ENCODE measurements around the gene PKDCC.

The PKDCC gene

DNA sequence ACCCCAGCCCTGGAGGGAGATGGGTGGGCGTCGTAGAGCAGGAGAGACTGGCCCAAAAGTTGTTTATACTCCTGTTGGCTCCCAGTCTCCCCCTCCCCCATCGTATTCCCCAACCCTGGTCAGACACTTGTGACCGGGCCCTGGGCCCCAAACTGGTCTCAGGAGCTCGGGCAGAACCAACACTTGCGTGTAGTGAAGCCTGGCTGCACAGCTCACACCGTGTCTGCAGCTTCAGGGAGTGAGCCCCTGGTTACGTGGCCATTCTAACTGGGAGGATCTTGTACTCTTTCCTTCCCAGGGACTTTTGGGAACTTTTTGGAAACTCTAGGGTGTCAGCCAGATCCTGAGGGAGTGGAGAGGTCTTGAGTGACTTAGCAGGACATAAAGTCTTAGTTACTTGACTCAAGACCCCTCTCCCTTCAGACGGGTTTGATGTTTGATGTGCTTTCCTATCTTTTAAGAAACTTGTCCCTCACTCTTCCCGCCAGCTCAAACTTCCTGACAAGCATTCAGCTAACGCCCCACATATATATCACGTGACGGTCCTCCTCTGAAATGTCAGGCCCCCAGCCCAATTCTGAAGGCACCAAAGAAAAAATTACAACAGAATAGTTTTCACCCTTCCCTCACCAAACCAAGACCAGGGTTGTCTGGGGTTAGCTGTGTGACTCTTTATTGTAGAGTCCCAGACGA lies 2.3 kb downstream of the PKDCC start:
- H3K36me3 Mint-ChIP-seq = no peaks in the 10 kb centered on the region
- H3K27ac Mint-ChIP-seq = no peak overlapping the region
- DNase-seq (ENCODE audit: low spot score in 2 of 2) = no peak
- peaks cover 20% of the 10 kb centered on the region for H3K27me3 Mint-ChIP-seq
- no peaks in the 10 kb centered on the region for H3K9me3 Mint-ChIP-seq
- H3K4me3 Mint-ChIP-seq = peak overlapping the region; percentile 2
- no peak for ATAC-seq (ENCODE audit: low read depth)
- peaks cover 3% of the 10 kb centered on the region for H3K4me1 Mint-ChIP-seq

DNA sequence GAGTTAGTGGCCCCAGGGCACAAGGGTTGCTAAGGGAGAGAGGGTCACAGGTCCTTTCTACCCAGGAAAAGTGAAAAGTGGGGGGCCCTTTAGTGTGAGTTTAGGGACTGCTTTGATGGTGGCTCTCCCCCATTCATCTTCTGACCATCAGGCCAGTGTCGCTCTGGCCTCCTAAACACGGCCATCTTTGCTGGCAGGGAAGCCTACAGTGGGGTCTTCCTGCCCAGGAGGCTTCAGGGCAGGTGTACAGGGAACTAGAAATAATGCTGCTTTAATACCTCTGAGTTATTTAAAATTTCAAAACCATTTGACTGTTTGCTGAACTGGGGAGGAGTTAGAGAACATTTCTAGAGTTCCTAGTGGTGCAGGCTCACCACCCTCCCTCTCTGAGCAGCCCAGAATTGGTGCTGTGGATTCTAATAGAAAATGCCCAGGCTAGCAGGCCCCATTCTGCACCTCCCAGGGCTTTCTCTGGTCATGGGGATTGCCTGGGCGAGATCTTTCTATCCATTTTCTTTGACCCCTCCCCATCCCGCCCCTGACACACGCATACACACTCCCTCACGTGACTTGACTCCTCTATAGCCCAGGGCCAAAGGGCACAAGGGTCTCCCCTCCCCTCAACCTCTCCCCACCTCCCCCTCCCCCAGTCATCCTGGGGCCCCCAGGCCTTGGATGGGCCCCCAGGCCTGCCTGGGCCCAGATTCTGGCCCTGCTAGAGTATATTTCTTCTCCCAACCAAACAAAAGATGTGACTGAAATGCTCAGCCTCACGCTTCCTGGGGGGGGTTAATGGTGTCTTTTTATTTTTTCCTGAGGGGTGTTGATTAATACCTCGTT lies 3.1 kb downstream of the PKDCC start:
- H3K4me1 Mint-ChIP-seq = peaks cover 3% of the 10 kb centered on the region
- H3K27ac Mint-ChIP-seq = no peak overlapping the region
- no peaks in the 10 kb centered on the region for H3K36me3 Mint-ChIP-seq
- peaks cover 20% of the 10 kb centered on the region for H3K27me3 Mint-ChIP-seq
- no peak overlapping the region for H3K4me3 Mint-ChIP-seq
- no peak for DNase-seq (ENCODE audit: low spot score in 2 of 2)
- no peak for ATAC-seq (ENCODE audit: low read depth)
- H3K9me3 Mint-ChIP-seq = no peaks in the 10 kb centered on the region

DNA sequence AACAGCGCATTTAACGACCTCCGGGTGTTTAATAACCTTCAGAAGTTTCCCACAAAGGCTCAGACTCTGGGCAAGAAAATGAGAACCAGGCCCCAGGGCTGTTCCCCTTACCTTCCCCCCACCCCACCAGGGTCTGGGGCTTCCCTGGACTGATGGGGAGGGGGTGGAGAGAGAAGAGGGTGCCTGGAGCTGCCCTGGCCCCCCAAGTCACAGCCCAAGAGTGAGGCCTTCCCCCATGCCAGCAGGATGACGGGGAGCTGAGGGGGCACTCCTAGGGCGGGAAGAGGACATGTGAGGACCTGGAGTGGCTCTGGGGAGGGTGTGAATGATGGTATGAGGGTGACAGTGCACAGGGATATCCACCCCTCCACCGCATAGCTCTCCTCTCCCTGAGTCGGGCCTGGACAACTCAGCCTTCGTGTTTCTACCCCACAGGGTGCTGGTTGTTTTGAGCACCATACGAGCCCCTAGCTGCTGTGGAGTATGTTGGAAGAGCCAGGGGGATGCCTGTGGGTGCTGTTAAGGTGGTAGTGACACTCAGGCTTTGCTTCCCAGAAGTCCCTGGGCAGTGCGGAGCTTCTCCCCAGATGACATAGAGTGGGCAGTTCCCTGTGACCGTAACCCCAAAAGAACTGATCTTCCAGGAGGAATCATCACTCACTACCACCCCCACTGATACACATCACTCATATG lies 3.9 kb downstream of the PKDCC start:
- Mint-ChIP-seq H3K9me3 (no peaks in the 10 kb centered on the region), H3K4me3 (no peak overlapping the region), H3K27me3 (peaks cover 20% of the 10 kb centered on the region), H3K27ac (no peak overlapping the region), H3K4me1 (peaks cover 3% of the 10 kb centered on the region), H3K36me3 (no peaks in the 10 kb centered on the region)
- DNase-seq (ENCODE audit: low spot score in 2 of 2) = no peak
- ATAC-seq (ENCODE audit: low read depth) = no peak

DNA sequence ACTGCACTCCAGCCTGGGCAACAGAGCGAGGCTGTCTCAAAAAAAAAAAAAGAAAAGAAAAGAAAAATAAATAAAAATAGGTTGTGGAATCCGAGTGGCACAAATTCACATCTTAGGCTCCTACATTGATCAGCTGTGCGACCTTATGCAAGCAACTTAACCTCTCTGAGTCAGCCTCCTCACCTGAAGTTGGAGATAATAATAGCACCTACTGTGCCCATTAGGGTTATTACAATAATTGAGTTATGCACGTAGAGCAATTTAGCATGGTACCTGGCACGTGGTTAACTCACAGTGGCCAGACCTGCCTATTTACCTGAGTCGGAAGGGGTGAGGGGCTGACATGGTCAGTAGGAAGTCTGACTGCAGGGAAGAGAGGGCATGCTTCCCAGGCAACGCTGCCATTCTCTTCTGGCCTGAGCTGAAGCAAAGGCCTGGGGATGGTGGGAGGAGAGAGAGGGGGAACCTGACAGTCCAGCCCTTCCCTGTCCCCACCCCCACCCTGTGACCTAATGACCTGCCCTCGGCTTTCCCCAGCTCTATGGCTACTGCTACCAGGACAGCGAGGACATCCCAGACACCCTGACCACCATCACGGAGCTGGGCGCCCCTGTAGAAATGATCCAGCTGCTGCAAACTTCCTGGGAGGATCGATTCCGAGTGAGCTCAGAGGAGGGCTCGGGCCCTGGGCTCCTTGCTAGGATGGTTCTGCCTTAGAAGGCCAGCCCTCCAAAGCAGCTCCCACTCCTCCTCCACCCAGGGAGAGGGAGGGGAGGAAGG lies 5.1 kb downstream of the PKDCC start:
- Mint-ChIP-seq H3K9me3 (no peaks in the 10 kb centered on the region), H3K27ac (no peak overlapping the region), H3K36me3 (no peaks in the 10 kb centered on the region), H3K4me3 (no peak overlapping the region), H3K4me1 (no peaks in the 10 kb centered on the region), H3K27me3 (peaks cover 23% of the 10 kb centered on the region)
- DNase-seq (ENCODE audit: low spot score in 2 of 2) (no peak), ATAC-seq (ENCODE audit: low read depth) (no peak)

DNA sequence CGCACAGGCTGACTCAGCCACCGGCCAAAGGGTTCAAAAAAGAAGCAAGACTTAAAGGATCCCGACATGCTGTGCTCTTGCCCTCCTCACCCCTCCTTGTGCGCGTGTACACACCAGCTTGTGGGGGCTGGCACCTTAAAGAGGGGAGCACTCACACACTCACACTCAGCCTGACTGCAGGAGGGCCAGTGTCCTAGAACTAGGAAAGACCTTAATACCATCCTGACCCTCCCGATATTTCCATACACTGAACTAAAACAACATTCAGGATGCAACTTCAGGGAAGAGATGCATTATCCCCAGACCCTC lies 5.6 kb downstream of the PKDCC start:
- H3K4me1 Mint-ChIP-seq = no peaks in the 10 kb centered on the region

DNA sequence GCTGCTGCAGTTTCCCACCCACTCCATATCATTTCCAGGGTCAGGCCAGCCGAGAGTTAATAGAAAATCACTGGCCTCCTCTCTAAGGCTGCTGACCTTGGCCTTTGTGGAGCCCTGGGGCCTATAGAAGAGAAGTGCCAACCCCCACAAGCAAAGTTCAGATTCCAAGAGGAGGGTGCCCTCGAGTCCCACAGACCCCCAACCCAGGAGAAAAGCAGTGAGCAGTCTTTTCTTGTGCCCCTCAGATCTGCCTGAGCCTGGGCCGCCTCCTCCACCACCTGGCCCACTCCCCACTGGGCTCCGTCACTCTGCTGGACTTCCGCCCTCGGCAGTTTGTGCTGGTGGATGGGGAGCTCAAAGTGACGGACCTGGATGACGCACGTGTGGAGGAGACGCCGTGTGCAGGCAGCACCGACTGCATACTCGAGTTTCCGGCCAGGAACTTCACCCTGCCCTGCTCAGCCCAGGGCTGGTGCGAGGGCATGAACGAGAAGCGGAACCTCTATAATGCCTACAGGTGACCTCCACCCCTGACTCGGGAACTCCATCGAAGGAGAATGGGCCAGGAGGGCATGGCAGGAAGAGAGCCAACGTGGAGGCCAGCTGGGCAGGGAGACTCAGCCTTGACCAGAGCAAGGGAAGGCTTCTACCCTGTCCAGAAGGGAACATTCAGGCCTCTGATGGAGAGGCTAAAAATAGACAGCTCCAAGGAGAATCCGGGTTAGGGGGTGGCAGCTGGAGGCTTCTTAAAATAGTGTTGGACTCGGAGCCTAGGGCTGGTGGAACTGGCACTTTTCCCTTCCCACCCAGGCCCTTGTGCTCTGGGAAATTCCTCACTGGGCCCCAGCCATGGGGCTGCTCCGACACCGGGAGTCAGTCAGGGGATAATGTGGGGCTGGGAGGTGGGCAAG lies 6.2 kb downstream of the PKDCC start:
- DNase-seq (ENCODE audit: low spot score in 2 of 2) = no peak
- no peak overlapping the region for H3K4me3 Mint-ChIP-seq
- H3K4me1 Mint-ChIP-seq = no peaks in the 10 kb centered on the region
- no peaks in the 10 kb centered on the region for H3K9me3 Mint-ChIP-seq
- H3K36me3 Mint-ChIP-seq = no peaks in the 10 kb centered on the region
- H3K27ac Mint-ChIP-seq = no peak overlapping the region
- no peak for ATAC-seq (ENCODE audit: low read depth)
- peaks cover 19% of the 10 kb centered on the region for H3K27me3 Mint-ChIP-seq

More for the DNA sequence above, 5.6 kb downstream of the PKDCC start:
- no peak for DNase-seq (ENCODE audit: low spot score in 2 of 2)
- Mint-ChIP-seq H3K36me3 (no peaks in the 10 kb centered on the region), H3K27ac (no peak overlapping the region), H3K27me3 (peaks cover 23% of the 10 kb centered on the region), H3K9me3 (no peaks in the 10 kb centered on the region), H3K4me3 (no peak overlapping the region)
- no peak for ATAC-seq (ENCODE audit: low read depth)

DNA sequence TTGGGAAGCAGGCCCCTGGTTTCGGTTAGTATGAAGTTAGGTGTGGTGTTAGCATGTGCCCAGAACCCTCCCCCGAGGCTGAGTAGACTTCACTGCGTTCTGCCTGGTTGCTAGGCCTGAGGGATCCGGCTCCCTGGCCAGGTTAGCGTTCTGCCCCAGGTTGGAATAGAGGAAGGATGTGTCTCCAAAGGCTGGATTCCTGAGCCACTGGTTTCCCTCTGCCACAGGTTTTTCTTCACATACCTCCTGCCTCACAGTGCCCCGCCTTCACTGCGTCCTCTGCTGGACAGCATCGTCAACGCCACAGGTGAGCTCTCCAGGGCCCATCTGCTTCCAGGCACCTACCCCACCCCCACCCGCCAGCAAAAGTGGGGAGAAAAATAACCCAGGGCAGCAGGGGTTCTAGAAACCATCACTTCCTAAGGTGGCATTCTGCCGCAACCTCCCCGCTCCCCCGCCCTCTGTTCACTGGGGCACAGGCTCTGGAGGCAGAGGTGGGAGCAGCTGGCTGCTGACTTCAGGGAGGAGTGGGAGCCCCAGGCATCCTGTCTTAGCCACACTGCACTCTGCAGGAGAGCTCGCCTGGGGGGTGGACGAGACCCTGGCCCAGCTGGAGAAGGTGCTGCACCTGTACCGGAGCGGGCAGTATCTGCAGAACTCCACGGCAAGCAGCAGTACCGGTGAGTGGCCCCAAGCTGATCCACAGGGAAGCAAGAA lies 7.1 kb downstream of the PKDCC start:
- H3K27me3 Mint-ChIP-seq = peaks cover 19% of the 10 kb centered on the region
- no peak overlapping the region for H3K27ac Mint-ChIP-seq
- no peak for DNase-seq (ENCODE audit: low spot score in 2 of 2)
- no peaks in the 10 kb centered on the region for H3K4me1 Mint-ChIP-seq
- H3K9me3 Mint-ChIP-seq = no peaks in the 10 kb centered on the region
- ATAC-seq (ENCODE audit: low read depth) = no peak
- no peaks in the 10 kb centered on the region for H3K36me3 Mint-ChIP-seq
- no peak overlapping the region for H3K4me3 Mint-ChIP-seq

DNA sequence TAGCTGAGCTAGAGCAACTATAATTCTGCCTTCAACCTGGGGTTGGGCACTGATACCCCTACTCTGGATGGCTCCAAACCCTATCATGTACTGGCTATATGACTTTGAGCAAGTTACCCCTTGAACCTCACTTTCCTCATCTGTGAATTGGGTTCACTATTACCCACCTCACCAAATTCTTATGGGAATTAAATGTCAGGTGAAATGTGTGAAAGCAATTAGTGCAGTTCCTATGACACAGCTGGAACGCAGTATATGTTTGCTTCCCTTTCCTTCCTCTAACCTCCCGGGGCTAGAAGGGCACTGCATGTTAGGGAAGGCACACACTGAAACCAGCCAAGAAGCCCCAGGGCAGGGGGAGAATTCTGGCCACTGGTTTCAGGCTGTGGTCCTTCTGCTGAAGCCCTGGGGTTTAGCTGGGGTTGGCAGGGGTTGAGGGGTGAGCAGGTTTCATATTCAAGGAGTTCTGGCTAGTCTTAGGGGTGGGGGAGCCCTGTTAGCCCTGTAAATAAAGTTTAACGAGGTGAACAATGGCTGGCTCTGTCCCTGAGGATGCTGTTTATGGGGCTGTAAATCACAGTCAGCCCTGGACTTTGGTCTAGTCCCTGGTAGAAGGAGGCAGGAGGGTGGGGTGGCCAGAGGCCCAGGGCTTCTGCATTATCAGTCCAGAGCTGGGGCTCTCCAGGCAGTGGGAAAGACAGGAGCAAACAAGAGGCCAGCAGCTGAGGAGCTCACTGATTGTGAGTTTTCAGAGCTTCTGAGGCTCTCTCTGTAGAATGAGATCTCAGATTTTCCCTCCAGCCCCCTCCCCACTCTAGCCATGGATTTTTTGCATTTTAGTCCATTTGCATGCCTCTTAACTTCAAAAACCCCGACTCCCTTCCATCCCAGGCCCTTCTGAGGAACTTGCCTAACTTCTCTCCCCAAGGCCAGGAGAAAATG lies 8.0 kb downstream of the PKDCC start:
- Mint-ChIP-seq H3K36me3 (no peaks in the 10 kb centered on the region), H3K27ac (no peak overlapping the region), H3K4me1 (no peaks in the 10 kb centered on the region), H3K27me3 (peaks cover 17% of the 10 kb centered on the region), H3K4me3 (no peak overlapping the region), H3K9me3 (no peaks in the 10 kb centered on the region)
- DNase-seq (ENCODE audit: low spot score in 2 of 2) (no peak), ATAC-seq (ENCODE audit: low read depth) (no peak)

DNA sequence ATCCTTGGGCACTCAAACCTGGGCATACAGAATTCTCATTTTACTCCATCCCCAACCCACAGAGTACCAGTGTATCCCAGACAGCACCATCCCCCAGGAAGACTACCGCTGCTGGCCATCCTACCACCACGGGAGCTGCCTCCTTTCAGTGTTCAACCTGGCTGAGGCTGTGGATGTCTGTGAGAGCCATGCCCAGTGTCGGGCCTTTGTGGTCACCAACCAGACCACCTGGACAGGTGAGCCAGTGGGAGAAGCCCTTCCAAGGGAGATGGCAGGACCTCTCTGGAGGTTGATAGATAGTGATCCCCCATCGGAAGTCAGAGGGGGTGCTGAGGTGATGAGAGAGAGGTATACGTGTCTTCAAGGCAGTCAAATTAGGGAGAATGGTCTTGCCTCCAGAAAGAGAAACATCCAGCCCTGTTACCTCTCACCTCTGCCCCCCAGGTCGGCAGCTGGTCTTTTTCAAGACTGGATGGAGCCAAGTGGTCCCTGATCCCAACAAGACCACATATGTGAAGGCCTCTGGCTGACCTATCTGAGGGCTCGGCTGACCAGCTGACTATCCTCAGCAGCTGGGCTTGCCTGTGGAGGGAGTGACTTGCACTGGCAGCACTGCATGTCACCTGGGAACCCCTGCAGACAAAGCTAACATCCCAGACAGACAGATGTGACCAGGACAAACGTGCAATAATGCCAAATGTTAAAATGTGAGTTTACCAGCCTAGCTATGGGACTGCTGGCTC lies 9.5 kb downstream of the PKDCC start:
- Mint-ChIP-seq H3K27ac (no peak overlapping the region), H3K27me3 (peaks cover 15% of the 10 kb centered on the region), H3K9me3 (no peaks in the 10 kb centered on the region), H3K36me3 (no peaks in the 10 kb centered on the region), H3K4me1 (no peaks in the 10 kb centered on the region), H3K4me3 (no peak overlapping the region)
- no peak for DNase-seq (ENCODE audit: low spot score in 2 of 2)
- no peak for ATAC-seq (ENCODE audit: low read depth)

DNA sequence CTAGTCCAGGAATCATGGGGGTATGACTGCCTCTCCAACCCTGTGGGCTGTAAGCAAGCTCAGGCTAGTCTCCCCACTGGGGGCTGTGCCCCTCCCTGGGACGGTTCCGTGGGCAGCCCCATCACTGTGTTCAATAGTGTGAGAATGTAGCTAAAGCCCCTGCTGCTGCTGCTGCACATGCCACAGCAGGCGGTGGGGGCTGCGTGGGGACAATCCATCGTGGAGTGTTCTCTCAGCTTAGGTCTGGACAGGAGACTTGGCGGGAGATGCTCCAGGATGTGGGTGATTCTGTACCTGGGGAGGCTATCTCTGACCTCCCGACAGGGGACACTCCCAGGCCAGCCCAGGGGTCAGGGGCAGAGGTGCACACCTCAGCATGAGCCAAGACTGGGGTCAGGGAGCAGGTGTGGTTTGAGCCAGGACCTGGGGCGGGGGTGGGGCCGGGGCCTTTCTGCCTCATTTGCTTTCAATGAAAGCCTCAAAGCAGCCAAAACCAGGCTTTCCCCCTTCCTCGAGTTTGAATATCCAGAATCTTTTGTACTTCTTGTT lies 10.2 kb downstream of the PKDCC start:
- Mint-ChIP-seq H3K9me3 (no peaks in the 10 kb centered on the region), H3K4me1 (no peaks in the 10 kb centered on the region), H3K27ac (no peak overlapping the region), H3K27me3 (peaks cover 12% of the 10 kb centered on the region), H3K4me3 (no peak overlapping the region), H3K36me3 (no peaks in the 10 kb centered on the region)
- DNase-seq (ENCODE audit: low spot score in 2 of 2) = no peak
- ATAC-seq (ENCODE audit: low read depth) = no peak

DNA sequence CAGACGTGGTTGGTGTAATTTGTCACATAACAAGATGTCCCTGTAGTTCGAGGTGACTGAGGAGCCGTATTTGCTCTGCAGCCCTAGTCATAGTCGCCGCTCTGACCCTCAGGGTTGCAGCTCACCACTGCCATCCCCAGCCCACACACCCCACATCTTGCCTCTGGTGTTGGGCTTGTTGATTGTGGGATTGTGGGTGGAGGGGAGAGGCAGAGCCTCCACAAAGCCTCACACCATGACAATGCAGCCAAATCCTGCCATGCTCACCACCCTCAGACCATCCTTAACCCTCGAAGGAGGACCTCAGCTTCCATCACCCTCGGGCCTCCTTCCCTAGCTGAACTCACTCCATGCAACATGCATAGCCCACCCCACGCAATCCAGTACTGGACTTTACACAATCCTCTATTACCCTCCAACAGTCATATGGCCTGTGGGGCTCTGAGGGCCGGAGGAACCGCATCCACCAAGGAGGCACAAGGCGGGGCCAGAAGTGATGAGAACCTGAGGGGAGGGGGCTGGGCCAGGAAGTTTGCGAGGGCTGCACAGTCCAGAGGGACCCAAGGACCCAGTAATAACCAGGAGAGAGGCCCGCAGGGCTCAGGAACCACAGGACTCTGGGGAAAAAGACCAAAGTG lies 11.6 kb downstream of the PKDCC start:
- H3K4me3 Mint-ChIP-seq = no peak overlapping the region
- H3K27me3 Mint-ChIP-seq = peaks cover 11% of the 10 kb centered on the region
- no peaks in the 10 kb centered on the region for H3K36me3 Mint-ChIP-seq
- no peak overlapping the region for H3K27ac Mint-ChIP-seq
- ATAC-seq (ENCODE audit: low read depth) (no peak), DNase-seq (ENCODE audit: low spot score in 2 of 2) (no peak)
- no peaks in the 10 kb centered on the region for H3K9me3 Mint-ChIP-seq
- no peaks in the 10 kb centered on the region for H3K4me1 Mint-ChIP-seq

Measured in memory B cell (primary cell).